ENCODE data around the gene NUDT16L1. TPM values are rescaled to one million over a fixed set of nuclear protein-coding genes. Genes with fewer than 3 reads are reported as not detected.
"Not testable (repeated sequence)": the region's sequence is repeated elsewhere in the genome, so short reads cannot be mapped to it uniquely, and the experiment has no call there.

NUDT16L1 gene
- total RNA-seq, 5 donors from 2014 or later (not counting 1 experiment from before 2014, with no cell fraction given): 53.3 to 64.0 (median 62.2) TPM

- peak; percentile 47 to 88 (median 70) for DNase-seq
- 85% methylated on average over 7 of the region's 15 CpGs for WGBS (ENCODE audit: insufficient coverage)
- peak overlapping the region in 1 of 2 donors; percentile 61 for H3K27ac Mint-ChIP-seq
- peaks cover 13% of the 10 kb centered on the region for H3K36me3 Mint-ChIP-seq
- H3K9me3 Mint-ChIP-seq; H3K4me3 ChIP-seq (ENCODE audit: control insufficient read depth in 1 of 2, extremely low read depth in 1 of 2, low read length in 1 of 2); H3K27me3 ChIP-seq (replicated peaks in 1 of 2; ENCODE audit: control insufficient read depth in 2 of 2, extremely low read depth in 1 of 2, insufficient read depth in 2 of 2, low read length in 1 of 2); POLR2A ChIA-PET; H3K27ac ChIP-seq (ENCODE audit: low read length); H3K9me3 ChIP-seq; H3K27me3 Mint-ChIP-seq: not testable (repeated sequence)
- H3K4me1 Mint-ChIP-seq: peaks cover 34 to 42% (median 38%) of the 10 kb centered on the region in 3 donors
- Histone ChIP-seq H3K36me3 (ENCODE audit: control insufficient read depth in 2 of 2, extremely low read depth in 1 of 2, insufficient read depth in 1 of 2, low read length in 1 of 2) (peaks cover 8 to 43% of the 10 kb centered on the region in 2 donors), H3K4me1 (ENCODE audit: control insufficient read depth in 1 of 2, extremely low read depth in 1 of 2, insufficient read depth in 2 of 2, low read length in 2 of 2) (peaks cover 13 to 45% of the 10 kb centered on the region in 2 experiments)
- CTCF ChIA-PET: interaction anchor here (0.5 to 1.5 kb wide), 4 partner anchors 19 to 145 kb away, joined by 5 to 8 read pairs (median 6); partner anchors contain the start of gene MGRN1 (in 1 of the 2)
- peak; percentile 63 to 71 (median 65) for ATAC-seq (replicated peaks in 1 of 4)
- H3K4me3 Mint-ChIP-seq: peak overlapping the region in 1 of 3 donors; percentile 51
These were observed 42.8 kb upstream of the NUDT16L1 start for GRCh38 chr16:4650443-4651074.

GRCh38 chr16:4651827-4652226, 41.5 kb upstream of the NUDT16L1 start:
- no peak overlapping the region for H3K4me3 ChIP-seq (ENCODE audit: control insufficient read depth in 1 of 2, extremely low read depth in 1 of 2, low read length in 1 of 2)
- peaks cover 17% of the 10 kb centered on the region for H3K36me3 Mint-ChIP-seq
- H3K27ac ChIP-seq (ENCODE audit: low read length): no peak overlapping the region
- no peak for ATAC-seq (replicated peaks in 1 of 4)
- 95% methylated on average over 13 of the region's 13 CpGs for WGBS (ENCODE audit: insufficient coverage)
- no peaks in the 10 kb centered on the region for H3K27me3 Mint-ChIP-seq
- no peak overlapping the region for H3K27ac Mint-ChIP-seq
- H3K4me1 ChIP-seq (ENCODE audit: control insufficient read depth in 1 of 2, extremely low read depth in 1 of 2, insufficient read depth in 2 of 2, low read length in 2 of 2): peaks cover 13 to 33% of the 10 kb centered on the region in 2 experiments
- no peak overlapping the region for H3K4me3 Mint-ChIP-seq
- H3K36me3 ChIP-seq (ENCODE audit: control insufficient read depth in 2 of 2, extremely low read depth in 1 of 2, insufficient read depth in 1 of 2, low read length in 1 of 2): peaks cover 15 to 49% of the 10 kb centered on the region in 2 donors
- no peaks in the 10 kb centered on the region for H3K27me3 ChIP-seq (replicated peaks in 1 of 2; ENCODE audit: control insufficient read depth in 2 of 2, extremely low read depth in 1 of 2, insufficient read depth in 2 of 2, low read length in 1 of 2)
- H3K9me3 Mint-ChIP-seq: no peaks in the 10 kb centered on the region
- ChIA-PET CTCF (interaction anchor here in 1 of 2 donors (0.6 kb wide), 1 partner anchor 16 kb away, joined by 3 read pairs; no protein-coding TSS in a partner anchor), POLR2A (interaction anchor here in 1 of 2 donors (0.7 kb wide), 1 partner anchor 813 kb away, joined by 3 read pairs; no protein-coding TSS in a partner anchor)
- H3K4me1 Mint-ChIP-seq: peaks cover 25 to 36% (median 29%) of the 10 kb centered on the region in 3 donors
- no peak for DNase-seq
- H3K9me3 ChIP-seq: no peaks in the 10 kb centered on the region

GRCh38 chr16:4652561-4652960, 40.8 kb upstream of the NUDT16L1 start:
- H3K4me3 ChIP-seq (ENCODE audit: control insufficient read depth in 1 of 2, extremely low read depth in 1 of 2, low read length in 1 of 2): no peak overlapping the region
- no peak overlapping the region for H3K27ac Mint-ChIP-seq
- POLR2A ChIA-PET: no interaction called here
- peaks cover 8 to 26% of the 10 kb centered on the region in 2 experiments for H3K4me1 ChIP-seq (ENCODE audit: control insufficient read depth in 1 of 2, extremely low read depth in 1 of 2, insufficient read depth in 2 of 2, low read length in 2 of 2)
- peaks cover 17% of the 10 kb centered on the region for H3K36me3 Mint-ChIP-seq
- CTCF ChIA-PET: no interaction called here
- DNase-seq (no peak), ATAC-seq (replicated peaks in 1 of 4) (no peak)
- no peaks in the 10 kb centered on the region for H3K27me3 Mint-ChIP-seq
- H3K27ac ChIP-seq (ENCODE audit: low read length): no peak overlapping the region
- no peak overlapping the region for H3K4me3 Mint-ChIP-seq
- H3K27me3 ChIP-seq (replicated peaks in 1 of 2; ENCODE audit: control insufficient read depth in 2 of 2, extremely low read depth in 1 of 2, insufficient read depth in 2 of 2, low read length in 1 of 2): no peaks in the 10 kb centered on the region
- peaks cover 17 to 49% of the 10 kb centered on the region in 2 donors for H3K36me3 ChIP-seq (ENCODE audit: control insufficient read depth in 2 of 2, extremely low read depth in 1 of 2, insufficient read depth in 1 of 2, low read length in 1 of 2)
- 98% methylated on average over 18 of the region's 25 CpGs for WGBS (ENCODE audit: insufficient coverage)
- H3K9me3 ChIP-seq: no peaks in the 10 kb centered on the region
- peaks cover 18 to 28% (median 22%) of the 10 kb centered on the region in 3 donors for H3K4me1 Mint-ChIP-seq
- H3K9me3 Mint-ChIP-seq: no peaks in the 10 kb centered on the region

GRCh38 chr16:4654011-4654963, 39.1 kb upstream of the NUDT16L1 start:
- DNase-seq (no peak), ATAC-seq (replicated peaks in 1 of 4) (no peak)
- ChIA-PET POLR2A (no interaction called here), CTCF (no interaction called here)
- H3K27me3 ChIP-seq (replicated peaks in 1 of 2; ENCODE audit: control insufficient read depth in 2 of 2, extremely low read depth in 1 of 2, insufficient read depth in 2 of 2, low read length in 1 of 2): no peaks in the 10 kb centered on the region
- Mint-ChIP-seq H3K27ac (peak overlapping the region in 1 of 2 donors; percentile 11), H3K27me3 (no peaks in the 10 kb centered on the region), H3K36me3 (peaks cover 17% of the 10 kb centered on the region), H3K4me3 (no peak overlapping the region), H3K9me3 (no peaks in the 10 kb centered on the region), H3K4me1 (peaks cover 17 to 28% (median 21%) of the 10 kb centered on the region in 3 donors)
- no peaks in the 10 kb centered on the region for H3K9me3 ChIP-seq
- no peak overlapping the region for H3K27ac ChIP-seq (ENCODE audit: low read length)
- H3K4me1 ChIP-seq (ENCODE audit: control insufficient read depth in 1 of 2, extremely low read depth in 1 of 2, insufficient read depth in 2 of 2, low read length in 2 of 2): peaks cover 5 to 24% of the 10 kb centered on the region in 2 experiments
- H3K4me3 ChIP-seq (ENCODE audit: control insufficient read depth in 1 of 2, extremely low read depth in 1 of 2, low read length in 1 of 2): no peak overlapping the region
- H3K36me3 ChIP-seq (ENCODE audit: control insufficient read depth in 2 of 2, extremely low read depth in 1 of 2, insufficient read depth in 1 of 2, low read length in 1 of 2): peaks cover 17 to 52% of the 10 kb centered on the region in 2 donors
- WGBS (ENCODE audit: insufficient coverage): 94% methylated on average over 12 of the region's 16 CpGs

GRCh38 chr16:4654964-4655590, 38.3 kb upstream of the NUDT16L1 start:
- H3K4me3 Mint-ChIP-seq: no peak overlapping the region
- H3K9me3 Mint-ChIP-seq: no peaks in the 10 kb centered on the region
- Histone ChIP-seq H3K27me3 (replicated peaks in 1 of 2; ENCODE audit: control insufficient read depth in 2 of 2, extremely low read depth in 1 of 2, insufficient read depth in 2 of 2, low read length in 1 of 2) (no peaks in the 10 kb centered on the region), H3K27ac (ENCODE audit: low read length) (no peak overlapping the region), H3K4me3 (ENCODE audit: control insufficient read depth in 1 of 2, extremely low read depth in 1 of 2, low read length in 1 of 2) (no peak overlapping the region), H3K36me3 (ENCODE audit: control insufficient read depth in 2 of 2, extremely low read depth in 1 of 2, insufficient read depth in 1 of 2, low read length in 1 of 2) (peaks cover 17 to 52% of the 10 kb centered on the region in 2 donors), H3K4me1 (ENCODE audit: control insufficient read depth in 1 of 2, extremely low read depth in 1 of 2, insufficient read depth in 2 of 2, low read length in 2 of 2) (peaks cover 3 to 24% of the 10 kb centered on the region in 2 experiments), H3K9me3 (no peaks in the 10 kb centered on the region)
- no peaks in the 10 kb centered on the region for H3K27me3 Mint-ChIP-seq
- POLR2A ChIA-PET: interaction anchor here in 1 of 2 donors (0.6 kb wide), 1 partner anchor 100 kb away, joined by 3 read pairs; no protein-coding TSS in a partner anchor
- H3K36me3 Mint-ChIP-seq: peaks cover 17% of the 10 kb centered on the region
- CTCF ChIA-PET: no interaction called here
- 98% methylated on average over 8 of the region's 12 CpGs for WGBS (ENCODE audit: insufficient coverage)
- H3K4me1 Mint-ChIP-seq: peaks cover 20 to 30% (median 21%) of the 10 kb centered on the region in 3 donors
- peak overlapping the region in 1 of 2 donors; percentile 22 for H3K27ac Mint-ChIP-seq
- ATAC-seq (replicated peaks in 1 of 4): no peak
- DNase-seq: no peak

- H3K27ac Mint-ChIP-seq: no peak overlapping the region
- Histone ChIP-seq H3K4me3 (ENCODE audit: control insufficient read depth in 1 of 2, extremely low read depth in 1 of 2, low read length in 1 of 2) (no peak overlapping the region), H3K4me1 (ENCODE audit: control insufficient read depth in 1 of 2, extremely low read depth in 1 of 2, insufficient read depth in 2 of 2, low read length in 2 of 2) (peaks cover 5 to 25% of the 10 kb centered on the region in 2 experiments), H3K27ac (ENCODE audit: low read length) (no peak overlapping the region), H3K36me3 (ENCODE audit: control insufficient read depth in 2 of 2, extremely low read depth in 1 of 2, insufficient read depth in 1 of 2, low read length in 1 of 2) (peaks cover 17 to 52% of the 10 kb centered on the region in 2 donors), H3K27me3 (replicated peaks in 1 of 2; ENCODE audit: control insufficient read depth in 2 of 2, extremely low read depth in 1 of 2, insufficient read depth in 2 of 2, low read length in 1 of 2) (no peaks in the 10 kb centered on the region), H3K9me3 (no peaks in the 10 kb centered on the region)
- POLR2A ChIA-PET: no interaction called here
- peaks cover 23 to 29% (median 23%) of the 10 kb centered on the region in 3 donors for H3K4me1 Mint-ChIP-seq
- ATAC-seq (replicated peaks in 1 of 4) (no peak), DNase-seq (no peak)
- 96% methylated on average over 6 of the region's 6 CpGs for WGBS (ENCODE audit: insufficient coverage)
- no peaks in the 10 kb centered on the region for H3K27me3 Mint-ChIP-seq
- H3K36me3 Mint-ChIP-seq: peaks cover 13% of the 10 kb centered on the region
- H3K4me3 Mint-ChIP-seq: no peak overlapping the region
- CTCF ChIA-PET: no interaction called here
- H3K9me3 Mint-ChIP-seq: no peaks in the 10 kb centered on the region
These were observed 37.6 kb upstream of the NUDT16L1 start for GRCh38 chr16:4655801-4656200.

All from T-cell (primary cell).